Measurements from ENCODE around the gene GPANK1. TPM values are rescaled to one million over a fixed set of nuclear protein-coding genes. Genes with fewer than 3 reads are reported as not detected.

The GPANK1 gene
- total and polyA plus RNA-seq, 9 of the 15 experiments (the other 6 are each of a cell fraction or from before 2014, with no cell fraction given): 32.2 to 111 (median 46.3) TPM

DNA sequence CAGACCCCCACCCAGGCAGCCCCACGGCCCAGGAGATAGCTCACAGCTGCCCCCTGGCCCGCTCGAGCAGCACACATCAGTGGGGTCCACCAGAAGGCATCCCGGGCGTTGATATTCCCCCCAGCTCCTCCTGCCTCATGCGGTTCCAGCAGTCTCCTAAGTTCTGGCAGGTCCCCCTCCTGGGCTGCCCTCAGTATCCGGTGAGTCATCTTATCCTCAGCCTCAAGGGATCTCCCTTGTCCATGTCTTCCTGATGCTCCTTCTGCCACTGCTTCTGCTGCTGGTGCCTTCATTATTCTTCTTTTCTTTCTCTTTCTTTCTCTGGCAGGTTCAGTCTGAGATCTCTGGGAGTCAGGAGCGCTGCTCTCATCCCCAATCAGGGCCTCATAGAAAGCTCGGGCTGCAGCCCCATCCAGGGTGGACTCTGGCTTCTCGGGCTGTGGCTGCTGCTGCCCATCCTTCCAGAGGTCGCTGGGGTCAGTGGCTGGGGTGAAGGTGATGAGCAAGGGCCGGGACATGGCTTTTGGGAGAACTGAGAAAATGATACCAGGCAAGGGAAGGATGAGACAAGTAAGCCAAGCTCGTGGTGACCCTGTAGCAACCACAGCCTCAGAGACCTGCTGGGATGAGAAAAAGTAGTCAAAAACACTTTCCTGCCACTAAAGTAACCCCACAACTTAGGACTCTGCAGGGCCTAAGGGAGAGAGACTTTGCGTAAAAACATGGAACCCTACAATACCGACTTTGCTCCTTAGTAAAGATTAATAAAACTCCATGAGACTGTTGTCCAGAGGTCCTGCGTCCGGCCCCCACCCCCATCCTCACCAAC is 622 bp downstream of the GPANK1 start (continued):
- TF ChIP-seq SMARCA4 (IDR thresholded peaks at IDR 0.05) (peak; percentile 96), CHD2 (IDR thresholded peaks at IDR 0.05; ENCODE audit: low read depth, low read length) (no peak), TCFL5 (CRISPR knock-in tag; conservative IDR thresholded peaks at IDR 0.05) (no peak), BCL6 (CRISPR knock-in tag; IDR thresholded peaks at IDR 0.05) (no peak; the same call in 1 of the 2 replicates), MED1 (CRISPR knock-in tag; IDR thresholded peaks at IDR 0.05; ENCODE audit: borderline replicate concordance) (no peak), BRD4 (IDR thresholded peaks at IDR 0.05) (no peak), NBN (IDR thresholded peaks at IDR 0.05; ENCODE audit: low read depth) (peak; percentile 57; the same call in 1 of the 2 replicates), HSF4 (CRISPR knock-in tag; IDR thresholded peaks at IDR 0.05; ENCODE audit: borderline replicate concordance) (no peak), ZNF121 (CRISPR knock-in tag; conservative IDR thresholded peaks at IDR 0.05) (no peak), ELF1 (tag; IDR thresholded peaks at IDR 0.05) (no peak), GTF2A2 (tag; IDR thresholded peaks at IDR 0.05) (no peak), KAT7 (CRISPR knock-in tag; IDR thresholded peaks at IDR 0.05; ENCODE audit: borderline replicate concordance) (no peak), ZNF695 (CRISPR knock-in tag; IDR thresholded peaks at IDR 0.05) (0 out of 2 replicates have a peak, but pooled peaks have one; percentile 4), ZNF408 (CRISPR knock-in tag; IDR thresholded peaks at IDR 0.05; ENCODE audit: low read depth) (0 out of 2 replicates have a peak, but pooled peaks have one; percentile 4), RNF2 (IDR thresholded peaks at IDR 0.05) (no peak), MECOM (CRISPR knock-in tag; IDR thresholded peaks at IDR 0.05) (no peak), ZNF3 (CRISPR knock-in tag; IDR thresholded peaks at IDR 0.05) (no peak), CGGBP1 (CRISPR knock-in tag; IDR thresholded peaks at IDR 0.05) (no peak), RHOXF2B (CRISPR knock-in tag; conservative IDR thresholded peaks at IDR 0.05) (no peak), POLR3G (IDR thresholded peaks at IDR 0.05; ENCODE audit: extremely low read depth, insufficient read length, insufficient replicate concordance) (no peak), ZNF407 (IDR thresholded peaks at IDR 0.05; ENCODE audit: low read depth) (no peak)
- TF ChIP-seq, protein P1, sequence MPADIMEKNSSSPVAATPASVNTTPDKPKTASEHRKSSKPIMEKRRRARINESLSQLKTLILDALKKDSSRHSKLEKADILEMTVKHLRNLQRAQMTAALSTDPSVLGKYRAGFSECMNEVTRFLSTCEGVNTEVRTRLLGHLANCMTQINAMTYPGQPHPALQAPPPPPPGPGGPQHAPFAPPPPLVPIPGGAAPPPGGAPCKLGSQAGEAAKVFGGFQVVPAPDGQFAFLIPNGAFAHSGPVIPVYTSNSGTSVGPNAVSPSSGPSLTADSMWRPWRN (IDR thresholded peaks at IDR 0.05; ENCODE audit: low read depth): no peak
